GM12878 (cell line): Measurements from ENCODE around the gene P3R3URF. TPM values are rescaled to one million over a fixed set of nuclear protein-coding genes. Genes with fewer than 3 reads are reported as not detected.

Experiments
- ATF2 ChIP-seq: IDR thresholded peaks from 2 replicates; pipeline ENCODE4 v1.6.1; 2012; ENCODE audit warnings: low read length, inconsistent platforms
- CBFB ChIP-seq: IDR thresholded peaks from 2 replicates; pipeline ENCODE4 v1.6.1; 2016; ENCODE audit warnings: antibody characterized with exemption, low read depth
- CHD2 ChIP-seq: IDR thresholded peaks from 2 replicates; pipeline ENCODE4 v1.6.1; 2011; ENCODE audit warnings: low read depth, low read length, improper control_type of control experiment, borderline replicate concordance
- CHD4 ChIP-seq: fragments of 200-600 bp; sonication (generic); IDR thresholded peaks from 2 replicates; pipeline ENCODE4 v1.6.1; 2016; ENCODE audit warnings: mild to moderate bottlenecking
- CTCF ChIP-seq, 3 experiments: IDR thresholded peaks in 2 of 3; conservative IDR thresholded peaks in 1 of 3; 2 replicates each; pipeline ENCODE4 v1.5.1; 2011; ENCODE audit warnings: low read depth in 3 of 3, low read length in 3 of 3, mild to moderate bottlenecking in 3 of 3, control low read depth in 2 of 3, moderate library complexity in 2 of 3, inconsistent platforms in 1 of 3, mixed read lengths in 1 of 3; ENCODE audit not compliant: control insufficient read depth in 2 of 3, insufficient read depth in 1 of 3; ENCODE audit errors: extremely low read depth in 1 of 3
- FOS ChIP-seq: IDR thresholded peaks from 3 replicates; pipeline ENCODE4 v1.6.1; 2011; ENCODE audit warnings: borderline replicate concordance; ENCODE audit not compliant: insufficient read length; ENCODE audit errors: extremely low read depth
- GABPA ChIP-seq: IDR thresholded peaks from 2 replicates; pipeline ENCODE4 v1.6.1; 2014; ENCODE audit warnings: antibody characterized with exemption, low read depth, mild to moderate bottlenecking, inconsistent platforms
- HDAC2 ChIP-seq: fragments of 200-600 bp; sonication (generic); IDR thresholded peaks from 2 replicates; pipeline ENCODE4 v1.6.1; 2017
- HDAC6 ChIP-seq: fragments of 200-600 bp; sonication (generic); IDR thresholded peaks from one replicate; pipeline ENCODE4 v1.8.0; 2017; ENCODE audit warnings: antibody characterized with exemption; ENCODE audit not compliant: unreplicated experiment
- JUNB ChIP-seq: IDR thresholded peaks from 2 replicates; pipeline ENCODE4 v1.6.1; 2016; ENCODE audit warnings: antibody characterized with exemption, mild to moderate bottlenecking
- LARP7 ChIP-seq: fragments of 450-650 bp; IDR thresholded peaks from 2 replicates; pipeline ENCODE4 v1.6.1; 2017; ENCODE audit warnings: mild to moderate bottlenecking
- MAX ChIP-seq: IDR thresholded peaks from 2 replicates; pipeline ENCODE4 v1.6.1; 2012; ENCODE audit warnings: low read depth, low read length, improper control_type of control experiment
- MEF2B ChIP-seq: fragments of 450-650 bp; IDR thresholded peaks from 2 replicates; pipeline ENCODE4 v1.6.1; 2018; ENCODE audit warnings: mild to moderate bottlenecking, moderate library complexity; ENCODE audit not compliant: partially characterized antibody, poor library complexity, severe bottlenecking
- NBN ChIP-seq: fragments of 450-650 bp; IDR thresholded peaks from 2 replicates; pipeline ENCODE4 v1.6.1; 2016
- NFXL1 ChIP-seq: fragments of 450-650 bp; IDR thresholded peaks from 2 replicates; pipeline ENCODE4 v1.6.1; 2017; ENCODE audit warnings: antibody characterized with exemption, mild to moderate bottlenecking, borderline replicate concordance
- NR2C2 ChIP-seq: IDR thresholded peaks from 2 replicates; pipeline ENCODE4 v1.6.1; 2011; ENCODE audit warnings: borderline replicate concordance, low read depth; ENCODE audit not compliant: control insufficient read depth, insufficient read length
- PAX5 ChIP-seq: IDR thresholded peaks from 2 replicates; pipeline ENCODE4 v1.6.1; 2011; ENCODE audit warnings: low read depth, low read length, borderline replicate concordance
- SKIL ChIP-seq: fragments of 450-650 bp; IDR thresholded peaks from 2 replicates; pipeline ENCODE4 v1.6.1; 2017; ENCODE audit warnings: mild to moderate bottlenecking, low read depth, inconsistent platforms; ENCODE audit not compliant: poor library complexity, severe bottlenecking
- SMARCA5 ChIP-seq: fragments of 450-650 bp; IDR thresholded peaks from 2 replicates; pipeline ENCODE4 v1.6.1; 2017; ENCODE audit warnings: mild to moderate bottlenecking
- USF2 ChIP-seq: IDR thresholded peaks from 2 replicates; pipeline ENCODE4 v1.6.1; 2011; ENCODE audit warnings: low read depth, low read length, improper control_type of control experiment, borderline replicate concordance
- ZBTB11 ChIP-seq: fragments of 450-650 bp; formaldehyde crosslinking; IDR thresholded peaks from 2 replicates; pipeline ENCODE4 v1.5.0; 2022; ENCODE audit warnings: mild to moderate bottlenecking, missing genetic modification characterization
- polyA plus RNA-seq, 11 experiments: library from polyadenylated mRNA; depleted of rRNA in 4 of 11; unstranded in 6 of 11; stranded (reverse) in 5 of 11; fragments of >200 nt; fragmentation: Nextera tagmentation in 4 of 11; fragmentation: Illumina TruSeq in 1 of 11; extraction: Ambion mirVana in 4 of 11; extraction: Trizol in 1 of 11; gene quantifications; 1 replicate in 1 of 11; 2 replicates in 10 of 11; pipeline versions ENCODE4 v1.2.1 to v1.2.3, GENCODE V29; 2011 to 2016; ENCODE audit warnings: inconsistent platforms in 2 of 11, missing spikeins in 2 of 11, low read depth in 1 of 11
- total RNA-seq, 4 experiments: library from RNA; depleted of rRNA in 3 of 4; stranded (reverse); fragments of >200 nt in 3 of 4; fragmentation: Illumina TruSeq in 1 of 4; extraction: Trizol in 1 of 4; gene quantifications; 2 replicates each; pipeline versions ENCODE4 v1.2.1 to v1.2.3, GENCODE V29; 2013 to 2021

P3R3URF gene
- total and polyA plus RNA-seq, 10 of the 15 experiments (the other 5 are each of a cell fraction or from before 2014, with no cell fraction given), result not detected

GRCh38 chr1:46134660-46135331, 41.5 kb downstream of the P3R3URF start (continued):
- TF ChIP-seq ATF2, result peak; percentile 19; the same call in 1 of the 2 replicates
- TF ChIP-seq JUNB, result peak; percentile 15; the same call in 1 of the 2 replicates
- TF ChIP-seq MAX, result no peak
- TF ChIP-seq LARP7, result no peak
- no peak for TF ChIP-seq CTCF (IDR thresholded peaks at IDR 0.05 in 2 of 3, conservative IDR thresholded peaks at IDR 0.05 in 1 of 3; ENCODE audit: control insufficient read depth in 2 of 3, extremely low read depth in 1 of 3, insufficient read depth in 1 of 3, low read depth in 3 of 3, low read length in 3 of 3)
- TF ChIP-seq NFXL1, result no peak
- no peak for TF ChIP-seq HDAC2
- no peak for TF ChIP-seq ZBTB11 (CRISPR knock-in tag)
- TF ChIP-seq USF2, result no peak
- TF ChIP-seq NR2C2, result no peak
- no peak for TF ChIP-seq SMARCA5
- no peak for TF ChIP-seq HDAC6
- no peak for TF ChIP-seq CHD4
- no peak for TF ChIP-seq NBN
- no peak for TF ChIP-seq FOS
- no peak for TF ChIP-seq GABPA
- TF ChIP-seq MEF2B, result no peak
- TF ChIP-seq CHD2, result no peak
- no peak for TF ChIP-seq CBFB
- TF ChIP-seq PAX5, result no peak
- TF ChIP-seq SKIL, result no peak
